Erythroblast (primary cell): ENCODE data around the gene CNOT11.

Experiments used
- GATA1 ChIP-seq: IDR thresholded peaks from 2 replicates; pipeline ENCODE4 v1.6.1; 2011; ENCODE audit warnings: low read depth, mild to moderate bottlenecking, control low read depth, low read length, moderate library complexity
- POLR2A ChIP-seq: IDR thresholded peaks from 2 replicates; pipeline ENCODE4 v1.6.1; 2011; ENCODE audit warnings: mild to moderate bottlenecking, low read length

DNA sequence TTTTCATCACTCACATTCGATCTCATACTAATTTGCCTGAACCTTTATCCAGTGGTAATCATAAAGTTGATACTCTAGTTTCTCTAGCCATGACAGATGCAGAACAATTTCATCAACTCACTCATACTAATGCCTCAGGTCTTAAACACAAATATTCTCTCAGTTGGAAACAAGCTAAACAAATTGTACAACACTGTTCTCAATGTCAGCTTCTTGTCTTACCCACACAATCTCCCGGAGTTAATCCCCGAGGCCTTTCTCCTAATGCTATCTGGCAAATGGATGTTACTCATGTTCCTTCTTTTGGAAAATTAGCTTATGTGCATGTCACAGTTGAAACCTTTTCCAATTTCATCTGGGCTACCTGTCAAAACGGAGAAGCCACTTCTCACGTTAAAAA lies 11.5 kb upstream of the CNOT11 start:
- TF ChIP-seq GATA1 (no peak), POLR2A (no peak)
